SK-N-SH (cell line): ENCODE measurements around the gene CCDC88B. TPM values are rescaled to one million over a fixed set of nuclear protein-coding genes. Genes with fewer than 3 reads are reported as not detected.

ENCODE experiments used
- CTCF ChIA-PET: fragments of 300-600, 350-600 bp; formaldehyde crosslinking; extraction: SDS; loops from one replicate; lab custom pipeline; 2021; lab: Yijun Ruan, JAX
- POLR2A ChIA-PET: fragments of 350-600 bp; sonication (Branson Sonifier 250); formaldehyde crosslinking; extraction: SDS; loops from one replicate; lab custom pipeline; 2020; ENCODE audit warnings: antibody characterized with exemption, inconsistent platforms; lab: Yijun Ruan, JAX
- DNase-seq: peaks from one replicate; pipeline ENCODE4 v3.0.0; 2012
- H2AFZ ChIP-seq: fragments of 200-600 bp; sonication (generic); 2 replicates; pipeline ENCODE4 v1.8.1; 2016; ENCODE audit warnings: antibody characterized with exemption, mild to moderate bottlenecking, low read depth
- H3F3A ChIP-seq: fragments of 200-600 bp; sonication (generic); replicated peaks from 2 replicates; pipeline ENCODE3; 2016; ENCODE audit warnings: antibody characterized with exemption, mild to moderate bottlenecking; ENCODE audit not compliant: insufficient read depth
- H3K27ac ChIP-seq, 2 experiments: fragments of 200-500 bp in 1 of 2; fragments of 200-600 bp in 1 of 2; sonication (Bioruptor generic) in 1 of 2; sonication (generic), shearing (Covaris generic) in 1 of 2; 2 replicates each; pipeline versions ENCODE4 v1.5.1 to v1.6.1; 2014 to 2016; ENCODE audit warnings: low read depth in 2 of 2, inconsistent platforms in 1 of 2, low read length in 1 of 2, mild to moderate bottlenecking in 1 of 2, mixed read lengths in 1 of 2
- H3K27me3 ChIP-seq: fragments of 200-600 bp; sonication (generic), shearing (Covaris generic); 2 replicates; pipeline ENCODE4 v1.6.1; 2016; ENCODE audit warnings: mixed run types; ENCODE audit not compliant: insufficient read depth
- H3K36me3 ChIP-seq, 2 experiments: fragments of 200-500 bp in 1 of 2; fragments of 200-600 bp in 1 of 2; sonication (Bioruptor generic) in 1 of 2; sonication (generic) in 1 of 2; replicated peaks in 1 of 2; 2 replicates each; pipeline versions ENCODE3 to v1.5.1; 2014 to 2016; ENCODE audit warnings: low read length in 1 of 2, mild to moderate bottlenecking in 1 of 2; ENCODE audit not compliant: insufficient read depth in 2 of 2, control insufficient read depth in 1 of 2
- H3K4me1 ChIP-seq, 2 experiments: fragments of 200-500 bp in 1 of 2; fragments of 200-600 bp in 1 of 2; sonication (Bioruptor generic) in 1 of 2; sonication (generic), shearing (Covaris generic) in 1 of 2; 2 replicates each; pipeline versions ENCODE4 v1.5.1 to v1.6.1; 2014 to 2016; ENCODE audit warnings: low read depth in 1 of 2, low read length in 1 of 2, mixed run types in 1 of 2; ENCODE audit not compliant: insufficient read depth in 2 of 2, control insufficient read depth in 1 of 2
- H3K4me2 ChIP-seq: fragments of 200-600 bp; sonication (generic), shearing (Covaris generic); 2 replicates; pipeline ENCODE4 v1.6.1; 2017; ENCODE audit warnings: mixed run types
- H3K4me3 ChIP-seq, 2 experiments: fragments of 200-500 bp in 1 of 2; fragments of 200-600 bp in 1 of 2; sonication (Bioruptor generic) in 1 of 2; sonication (generic), shearing (Covaris generic) in 1 of 2; 2 replicates each; pipeline versions ENCODE4 v1.5.1 to v1.8.1; 2014 to 2016; ENCODE audit warnings: low read depth in 2 of 2, inconsistent platforms in 1 of 2, low read length in 1 of 2, mild to moderate bottlenecking in 1 of 2, mixed read lengths in 1 of 2, moderate library complexity in 1 of 2
- H3K79me2 ChIP-seq: fragments of 200-600 bp; sonication (generic); 2 replicates; pipeline ENCODE4 v1.8.1; 2017; ENCODE audit warnings: mild to moderate bottlenecking; ENCODE audit not compliant: insufficient read depth
- H3K9ac ChIP-seq: fragments of 200-600 bp; sonication (generic); 2 replicates; pipeline ENCODE4 v1.6.1; 2017; ENCODE audit warnings: mixed run types
- H3K9me2 ChIP-seq: fragments of 200-600 bp; sonication (generic); 2 replicates; pipeline ENCODE4 v1.6.1; 2017; ENCODE audit warnings: mixed run types
- H3K9me3 ChIP-seq: fragments of 200-600 bp; sonication (generic); 2 replicates; pipeline ENCODE4 v1.6.1; 2017; ENCODE audit warnings: mixed run types, mild to moderate bottlenecking, moderate library complexity
- H4K20me1 ChIP-seq: fragments of 200-600 bp; sonication (generic); 2 replicates; pipeline ENCODE4 v1.6.1; 2017; ENCODE audit warnings: mild to moderate bottlenecking, mixed run types; ENCODE audit not compliant: insufficient read depth
- ELF1 ChIP-seq: IDR thresholded peaks from 2 replicates; pipeline ENCODE4 v1.4.0; 2012
- EZH2phosphoT487 ChIP-seq: fragments of 200-600 bp; sonication (generic); IDR thresholded peaks from 2 replicates; pipeline ENCODE4 v1.6.1; 2017; ENCODE audit warnings: low read depth, mixed run types, mild to moderate bottlenecking, antibody characterized with exemption, moderate library complexity, borderline replicate concordance
- FOXM1 ChIP-seq: IDR thresholded peaks from 2 replicates; pipeline ENCODE4 v1.4.0; 2012; ENCODE audit warnings: low read depth, mild to moderate bottlenecking
- GABPA ChIP-seq: IDR thresholded peaks from 2 replicates; pipeline ENCODE4 v1.4.0; 2012; ENCODE audit warnings: low read depth, mild to moderate bottlenecking
- JUND ChIP-seq: IDR thresholded peaks from 2 replicates; pipeline ENCODE4 v1.4.0; 2012
- MXI1 ChIP-seq: IDR thresholded peaks from 2 replicates; pipeline ENCODE4 v1.6.1; 2012; ENCODE audit warnings: mild to moderate bottlenecking, low read depth, low read length, improper control_type of control experiment
- RCOR1 ChIP-seq: fragments of 150-350 bp; IDR thresholded peaks from 2 replicates; pipeline ENCODE4 v1.6.1; 2017; ENCODE audit warnings: antibody characterized with exemption, low read length
- RXRA ChIP-seq: IDR thresholded peaks from 2 replicates; pipeline ENCODE4 v1.4.0; 2012; ENCODE audit warnings: low read depth, mild to moderate bottlenecking, borderline replicate concordance
- SIN3A ChIP-seq: IDR thresholded peaks from 2 replicates; pipeline ENCODE4 v1.6.1; 2012; ENCODE audit warnings: low read depth, mild to moderate bottlenecking, low read length, moderate library complexity, borderline replicate concordance
- TAF1 ChIP-seq: IDR thresholded peaks from 2 replicates; pipeline ENCODE4 v1.6.1; 2012; ENCODE audit warnings: low read depth, mild to moderate bottlenecking, low read length, moderate library complexity, borderline replicate concordance
- TEAD4 ChIP-seq: IDR thresholded peaks from 2 replicates; pipeline ENCODE4 v1.4.0; 2012; ENCODE audit warnings: mild to moderate bottlenecking, borderline replicate concordance; ENCODE audit not compliant: insufficient read depth
- WGBS: methylation state at CpG from one replicate; pipeline ENCODE4 v1.1.6; 2017; ENCODE audit warnings: low lambda C conversion rate; 5-methylcytosine and 5-hydroxymethylcytosine counted together
- polyA plus RNA-seq, 3 experiments: library from polyadenylated mRNA; depleted of rRNA; stranded (reverse); fragments of >200 nt; gene quantifications; 2 replicates each; pipeline ENCODE4 v1.2.3, GENCODE V29; 2012
- TF ChIP-seq, protein P1 (sequence below): fragments of 150-350 bp; IDR thresholded peaks from 2 replicates; pipeline ENCODE4 v1.6.1; 2016; ENCODE audit warnings: mild to moderate bottlenecking, low read depth, low read length
- TF ChIP-seq, protein P2 (sequence below): fragments of 200-600 bp; sonication (generic); IDR thresholded peaks from 2 replicates; pipeline ENCODE4 v1.6.1; 2017; ENCODE audit warnings: antibody characterized with exemption, mild to moderate bottlenecking, moderate library complexity
- TF ChIP-seq, protein P3 (sequence below): IDR thresholded peaks from 2 replicates; pipeline ENCODE4 v1.6.1; 2012; ENCODE audit warnings: mild to moderate bottlenecking, low read depth, low read length, moderate library complexity
- TF ChIP-seq, protein P4 (sequence below): fragments of 150-350 bp; IDR thresholded peaks from 2 replicates; pipeline ENCODE4 v1.6.1; 2017; ENCODE audit warnings: antibody characterized with exemption, low read length, low read depth, borderline replicate concordance
- TF ChIP-seq, protein P5 (sequence below): IDR thresholded peaks from 2 replicates; pipeline ENCODE4 v1.4.0; 2012; ENCODE audit warnings: low read depth, borderline replicate concordance

CCDC88B gene
- polyA plus RNA-seq, 1 of the 3 experiments (the other 2 are of a cell fraction), result 3.4 TPM

DNA sequence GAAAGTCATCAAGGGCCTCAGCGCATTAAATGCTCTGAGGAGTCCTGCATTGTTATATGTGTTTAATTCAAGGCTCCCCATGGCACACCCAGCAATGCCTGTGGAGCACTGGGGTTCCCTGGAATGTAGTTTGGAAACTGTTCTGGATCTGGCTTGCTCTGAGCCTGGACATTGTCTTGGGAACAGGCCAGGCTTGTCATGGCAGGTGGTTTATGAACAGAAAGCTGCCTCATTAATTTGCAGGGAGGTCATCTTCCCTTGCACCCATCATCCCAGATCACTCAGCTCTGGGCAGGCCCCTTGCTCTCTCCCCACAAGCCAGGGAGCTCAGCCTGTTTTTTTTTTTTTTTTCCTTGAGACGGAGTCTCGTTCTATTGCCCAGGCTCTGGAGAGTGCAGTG is 51.8 kb downstream of the CCDC88B start:
- ChIA-PET CTCF (interaction anchor here (1.2 to 2.7 kb wide), 3 partner anchors 14 to 57 kb away, joined by 3 to 11 read pairs (median 3); no protein-coding TSS in a partner anchor), POLR2A (no interaction called here)
- Histone ChIP-seq H4K20me1 (no peaks in the 10 kb centered on the region), H3K79me2 (no peaks in the 10 kb centered on the region), H3K4me2 (no peak overlapping the region), H3F3A (no peaks in the 10 kb centered on the region), H3K4me3 (no peak overlapping the region), H3K36me3 (no peaks in the 10 kb centered on the region), H3K9ac (no peak overlapping the region), H3K4me1 (no peaks in the 10 kb centered on the region), H3K27ac (no peak overlapping the region), H3K9me2 (no peaks in the 10 kb centered on the region), H2AFZ (no peak overlapping the region), H3K27me3 (peaks cover 14% of the 10 kb centered on the region), H3K9me3 (no peaks in the 10 kb centered on the region)
- 94% methylated on average over 3 of the region's 3 CpGs for WGBS
- no peak for DNase-seq
- TF ChIP-seq SIN3A (no peak), TAF1 (no peak), GABPA (no peak), RXRA (no peak), MXI1 (no peak), EZH2phosphoT487 (no peak), TEAD4 (no peak), ELF1 (no peak), FOXM1 (no peak), RCOR1 (no peak), JUND (no peak)
- TF ChIP-seq, protein P1, sequence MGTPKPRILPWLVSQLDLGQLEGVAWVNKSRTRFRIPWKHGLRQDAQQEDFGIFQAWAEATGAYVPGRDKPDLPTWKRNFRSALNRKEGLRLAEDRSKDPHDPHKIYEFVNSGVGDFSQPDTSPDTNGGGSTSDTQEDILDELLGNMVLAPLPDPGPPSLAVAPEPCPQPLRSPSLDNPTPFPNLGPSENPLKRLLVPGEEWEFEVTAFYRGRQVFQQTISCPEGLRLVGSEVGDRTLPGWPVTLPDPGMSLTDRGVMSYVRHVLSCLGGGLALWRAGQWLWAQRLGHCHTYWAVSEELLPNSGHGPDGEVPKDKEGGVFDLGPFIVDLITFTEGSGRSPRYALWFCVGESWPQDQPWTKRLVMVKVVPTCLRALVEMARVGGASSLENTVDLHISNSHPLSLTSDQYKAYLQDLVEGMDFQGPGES, result no peak
- TF ChIP-seq, protein P2, sequence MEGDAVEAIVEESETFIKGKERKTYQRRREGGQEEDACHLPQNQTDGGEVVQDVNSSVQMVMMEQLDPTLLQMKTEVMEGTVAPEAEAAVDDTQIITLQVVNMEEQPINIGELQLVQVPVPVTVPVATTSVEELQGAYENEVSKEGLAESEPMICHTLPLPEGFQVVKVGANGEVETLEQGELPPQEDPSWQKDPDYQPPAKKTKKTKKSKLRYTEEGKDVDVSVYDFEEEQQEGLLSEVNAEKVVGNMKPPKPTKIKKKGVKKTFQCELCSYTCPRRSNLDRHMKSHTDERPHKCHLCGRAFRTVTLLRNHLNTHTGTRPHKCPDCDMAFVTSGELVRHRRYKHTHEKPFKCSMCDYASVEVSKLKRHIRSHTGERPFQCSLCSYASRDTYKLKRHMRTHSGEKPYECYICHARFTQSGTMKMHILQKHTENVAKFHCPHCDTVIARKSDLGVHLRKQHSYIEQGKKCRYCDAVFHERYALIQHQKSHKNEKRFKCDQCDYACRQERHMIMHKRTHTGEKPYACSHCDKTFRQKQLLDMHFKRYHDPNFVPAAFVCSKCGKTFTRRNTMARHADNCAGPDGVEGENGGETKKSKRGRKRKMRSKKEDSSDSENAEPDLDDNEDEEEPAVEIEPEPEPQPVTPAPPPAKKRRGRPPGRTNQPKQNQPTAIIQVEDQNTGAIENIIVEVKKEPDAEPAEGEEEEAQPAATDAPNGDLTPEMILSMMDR, result no peak
- TF ChIP-seq, protein P3, sequence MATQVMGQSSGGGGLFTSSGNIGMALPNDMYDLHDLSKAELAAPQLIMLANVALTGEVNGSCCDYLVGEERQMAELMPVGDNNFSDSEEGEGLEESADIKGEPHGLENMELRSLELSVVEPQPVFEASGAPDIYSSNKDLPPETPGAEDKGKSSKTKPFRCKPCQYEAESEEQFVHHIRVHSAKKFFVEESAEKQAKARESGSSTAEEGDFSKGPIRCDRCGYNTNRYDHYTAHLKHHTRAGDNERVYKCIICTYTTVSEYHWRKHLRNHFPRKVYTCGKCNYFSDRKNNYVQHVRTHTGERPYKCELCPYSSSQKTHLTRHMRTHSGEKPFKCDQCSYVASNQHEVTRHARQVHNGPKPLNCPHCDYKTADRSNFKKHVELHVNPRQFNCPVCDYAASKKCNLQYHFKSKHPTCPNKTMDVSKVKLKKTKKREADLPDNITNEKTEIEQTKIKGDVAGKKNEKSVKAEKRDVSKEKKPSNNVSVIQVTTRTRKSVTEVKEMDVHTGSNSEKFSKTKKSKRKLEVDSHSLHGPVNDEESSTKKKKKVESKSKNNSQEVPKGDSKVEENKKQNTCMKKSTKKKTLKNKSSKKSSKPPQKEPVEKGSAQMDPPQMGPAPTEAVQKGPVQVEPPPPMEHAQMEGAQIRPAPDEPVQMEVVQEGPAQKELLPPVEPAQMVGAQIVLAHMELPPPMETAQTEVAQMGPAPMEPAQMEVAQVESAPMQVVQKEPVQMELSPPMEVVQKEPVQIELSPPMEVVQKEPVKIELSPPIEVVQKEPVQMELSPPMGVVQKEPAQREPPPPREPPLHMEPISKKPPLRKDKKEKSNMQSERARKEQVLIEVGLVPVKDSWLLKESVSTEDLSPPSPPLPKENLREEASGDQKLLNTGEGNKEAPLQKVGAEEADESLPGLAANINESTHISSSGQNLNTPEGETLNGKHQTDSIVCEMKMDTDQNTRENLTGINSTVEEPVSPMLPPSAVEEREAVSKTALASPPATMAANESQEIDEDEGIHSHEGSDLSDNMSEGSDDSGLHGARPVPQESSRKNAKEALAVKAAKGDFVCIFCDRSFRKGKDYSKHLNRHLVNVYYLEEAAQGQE, result no peak
- TF ChIP-seq, protein P4, sequence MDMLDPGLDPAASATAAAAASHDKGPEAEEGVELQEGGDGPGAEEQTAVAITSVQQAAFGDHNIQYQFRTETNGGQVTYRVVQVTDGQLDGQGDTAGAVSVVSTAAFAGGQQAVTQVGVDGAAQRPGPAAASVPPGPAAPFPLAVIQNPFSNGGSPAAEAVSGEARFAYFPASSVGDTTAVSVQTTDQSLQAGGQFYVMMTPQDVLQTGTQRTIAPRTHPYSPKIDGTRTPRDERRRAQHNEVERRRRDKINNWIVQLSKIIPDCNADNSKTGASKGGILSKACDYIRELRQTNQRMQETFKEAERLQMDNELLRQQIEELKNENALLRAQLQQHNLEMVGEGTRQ, result no peak
- TF ChIP-seq, protein P5, sequence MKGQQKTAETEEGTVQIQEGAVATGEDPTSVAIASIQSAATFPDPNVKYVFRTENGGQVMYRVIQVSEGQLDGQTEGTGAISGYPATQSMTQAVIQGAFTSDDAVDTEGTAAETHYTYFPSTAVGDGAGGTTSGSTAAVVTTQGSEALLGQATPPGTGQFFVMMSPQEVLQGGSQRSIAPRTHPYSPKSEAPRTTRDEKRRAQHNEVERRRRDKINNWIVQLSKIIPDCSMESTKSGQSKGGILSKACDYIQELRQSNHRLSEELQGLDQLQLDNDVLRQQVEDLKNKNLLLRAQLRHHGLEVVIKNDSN, result no peak
